GM19452 (cell line): ENCODE results near the gene P2RY6.
"Not testable (repeated sequence)": the region's sequence is repeated elsewhere in the genome, so short reads cannot be mapped to it uniquely, and the experiment has no call there.

Source experiments
- ATAC-seq: cut with Tn5 transposase; IDR thresholded peaks from one replicate; pipeline ENCODE4 v1.9.1; 2021; ENCODE audit not compliant: unreplicated experiment

The P2RY6 gene, protein sequence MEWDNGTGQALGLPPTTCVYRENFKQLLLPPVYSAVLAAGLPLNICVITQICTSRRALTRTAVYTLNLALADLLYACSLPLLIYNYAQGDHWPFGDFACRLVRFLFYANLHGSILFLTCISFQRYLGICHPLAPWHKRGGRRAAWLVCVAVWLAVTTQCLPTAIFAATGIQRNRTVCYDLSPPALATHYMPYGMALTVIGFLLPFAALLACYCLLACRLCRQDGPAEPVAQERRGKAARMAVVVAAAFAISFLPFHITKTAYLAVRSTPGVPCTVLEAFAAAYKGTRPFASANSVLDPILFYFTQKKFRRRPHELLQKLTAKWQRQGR

DNA sequence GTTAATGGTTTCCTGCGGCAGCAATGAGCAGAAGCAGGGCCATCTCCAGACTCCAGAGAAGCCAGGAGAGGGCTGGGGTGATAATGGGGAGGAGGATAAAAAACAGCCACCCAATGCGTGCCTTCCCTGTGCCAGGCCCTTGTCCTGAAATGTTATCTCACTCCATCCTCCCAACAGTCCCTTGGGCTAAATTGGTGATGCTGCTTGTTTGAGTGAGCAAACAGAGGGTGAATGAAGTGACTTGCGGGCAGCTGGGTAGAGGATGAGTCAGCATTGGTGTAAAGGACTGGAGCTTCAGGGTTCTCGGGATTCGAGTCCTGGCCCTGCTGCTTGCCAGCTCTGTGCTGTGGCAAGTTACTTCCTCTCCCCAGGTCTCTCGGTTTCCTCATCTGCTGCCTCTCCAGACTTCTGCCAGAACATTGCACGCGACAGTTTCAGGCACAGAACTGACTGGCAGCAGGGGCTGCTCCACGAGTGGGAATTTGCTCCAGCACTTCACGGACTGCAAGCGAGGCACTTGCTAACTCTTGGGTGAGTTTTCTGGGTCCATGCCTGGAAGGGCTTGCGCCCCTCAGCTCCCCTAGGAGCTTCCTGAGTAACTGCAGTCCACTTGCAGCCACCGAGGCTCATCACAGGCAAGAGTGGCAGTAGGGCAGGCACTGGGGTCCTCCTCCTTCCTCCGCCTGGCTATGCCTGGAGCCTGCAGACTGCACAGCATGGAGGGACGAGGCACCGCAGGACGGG is at the start of gene P2RY6:
TSS of gene P2RY6 (plus strand) at position 403 of the 744 bp plus-strand sequence. CDS start 24,181 bp downstream, outside the sequence.
- ATAC-seq, result no peak

DNA sequence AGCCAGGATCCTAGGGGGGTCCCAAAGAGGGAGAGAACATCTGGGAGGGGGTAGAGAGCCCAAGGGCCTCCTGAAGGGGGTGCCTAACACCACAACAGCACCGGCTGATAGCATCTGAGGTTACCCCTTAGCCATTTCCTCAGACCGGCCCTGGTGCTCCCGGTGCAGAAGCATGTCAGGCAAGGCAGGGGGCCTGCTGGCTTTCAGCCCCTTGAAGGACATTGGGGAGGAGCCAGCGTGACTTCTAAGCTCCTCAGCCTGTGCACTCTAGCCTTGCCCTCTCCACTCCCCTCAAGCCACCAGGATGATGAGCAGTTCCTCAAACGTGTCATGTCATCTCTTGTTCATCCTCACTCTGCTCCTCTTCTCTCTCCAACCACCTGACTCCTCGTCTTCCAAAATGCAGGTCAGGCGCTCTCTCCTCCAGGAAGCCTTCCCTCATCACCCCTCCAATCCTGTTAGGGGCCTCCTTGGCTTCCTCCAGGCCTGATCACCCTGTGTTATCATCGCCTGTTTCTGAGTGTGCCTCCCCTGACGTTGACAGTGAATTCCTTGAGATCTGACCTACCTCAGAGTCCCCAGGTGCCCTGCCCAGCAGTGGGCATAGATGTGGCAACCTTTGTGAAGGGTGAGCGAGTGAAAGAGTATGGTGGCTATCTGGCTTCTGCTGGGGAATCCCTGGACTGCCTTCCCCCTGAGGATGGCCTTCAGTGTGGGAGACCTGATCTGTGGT is 48.0 kb upstream of the P2RY6 start:
- ATAC-seq, result no peak

DNA sequence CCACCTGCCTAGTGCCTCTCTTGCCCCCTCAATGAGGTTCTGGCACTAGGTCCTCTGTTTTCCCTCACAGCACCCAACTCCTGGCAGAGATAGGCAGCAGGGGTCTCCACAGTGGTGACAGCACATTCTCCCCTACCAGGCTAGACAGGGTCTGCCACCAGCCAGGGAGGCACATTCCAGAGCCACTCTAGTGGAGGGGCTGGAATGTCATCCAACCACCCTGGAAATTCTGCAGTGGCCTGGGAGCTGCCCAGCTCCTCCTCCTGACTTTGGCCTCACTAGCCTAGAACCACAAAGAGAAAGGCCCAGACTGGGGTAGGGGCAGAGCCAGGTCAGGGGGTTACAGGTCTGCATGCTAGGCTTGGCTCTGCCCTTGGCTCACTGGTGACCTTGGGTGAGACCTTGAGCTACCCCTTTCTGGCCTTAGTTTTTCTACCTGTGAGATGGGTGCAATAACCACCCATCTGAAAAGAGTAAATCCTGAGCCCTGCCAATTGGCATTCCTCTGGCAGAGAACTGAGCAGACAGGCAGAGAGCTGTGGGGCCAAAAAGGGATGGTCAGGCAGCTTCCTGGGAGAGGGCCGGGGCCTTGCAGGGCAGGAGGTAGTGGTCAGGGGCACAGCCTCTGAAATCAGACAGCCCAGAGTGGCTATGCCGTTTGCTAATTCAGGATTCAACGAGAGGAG is 47.0 kb upstream of the P2RY6 start:
- ATAC-seq, result no peak

DNA sequence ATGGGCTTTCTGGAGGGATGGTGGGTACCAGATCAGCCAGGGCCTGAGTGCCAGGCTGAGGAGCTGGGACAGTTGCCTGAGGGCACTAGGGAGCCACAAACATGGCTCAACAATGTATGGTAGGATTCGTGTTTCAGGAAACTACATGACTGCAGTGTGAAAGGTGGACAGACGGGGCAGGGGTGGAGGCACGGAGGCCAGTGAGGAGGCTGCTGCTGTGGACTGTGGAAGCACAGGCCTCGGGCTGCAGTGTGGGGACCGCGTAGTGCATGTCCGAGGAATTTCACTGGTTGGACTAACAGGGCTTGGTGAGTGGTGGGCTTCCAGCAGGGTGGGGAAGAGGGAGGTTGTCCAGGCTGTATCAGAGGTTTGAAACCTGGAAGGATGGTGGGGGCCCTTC is 46.3 kb upstream of the P2RY6 start:
- no peak for ATAC-seq

DNA sequence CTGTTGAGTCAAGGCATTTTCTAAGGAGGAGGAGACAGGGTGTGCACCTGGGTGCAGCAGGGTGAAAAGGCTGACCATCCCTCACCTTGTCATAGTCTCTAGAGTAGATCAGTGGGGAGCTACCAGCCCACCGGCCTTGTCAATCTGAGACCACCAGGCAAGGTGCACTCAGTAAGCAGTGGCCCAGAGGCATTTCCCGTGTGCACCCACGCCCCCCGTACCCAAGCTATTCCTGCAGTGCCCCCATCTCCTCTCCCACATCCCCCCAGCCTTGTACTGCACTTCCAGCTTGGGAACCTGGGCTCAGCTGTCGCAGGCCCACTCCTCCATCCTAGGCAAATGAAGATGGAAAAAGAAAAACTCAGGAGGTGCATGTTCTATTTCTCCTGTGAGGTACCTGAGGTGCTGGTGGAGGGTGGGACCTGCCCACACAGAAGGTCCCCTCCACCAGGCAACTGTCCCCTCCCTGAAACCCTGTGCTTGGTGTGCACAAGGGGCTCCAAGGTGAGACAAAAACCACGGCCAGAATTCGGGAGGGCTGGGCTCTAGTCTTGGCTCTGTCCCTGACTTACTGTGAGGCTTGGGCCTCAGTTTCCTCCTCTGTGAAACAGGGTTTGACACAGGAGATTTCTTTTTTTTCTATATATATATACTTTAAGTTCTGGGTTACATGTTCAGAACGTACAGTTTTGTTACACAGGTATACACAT is 45.7 kb upstream of the P2RY6 start:
- ATAC-seq, result no peak

DNA sequence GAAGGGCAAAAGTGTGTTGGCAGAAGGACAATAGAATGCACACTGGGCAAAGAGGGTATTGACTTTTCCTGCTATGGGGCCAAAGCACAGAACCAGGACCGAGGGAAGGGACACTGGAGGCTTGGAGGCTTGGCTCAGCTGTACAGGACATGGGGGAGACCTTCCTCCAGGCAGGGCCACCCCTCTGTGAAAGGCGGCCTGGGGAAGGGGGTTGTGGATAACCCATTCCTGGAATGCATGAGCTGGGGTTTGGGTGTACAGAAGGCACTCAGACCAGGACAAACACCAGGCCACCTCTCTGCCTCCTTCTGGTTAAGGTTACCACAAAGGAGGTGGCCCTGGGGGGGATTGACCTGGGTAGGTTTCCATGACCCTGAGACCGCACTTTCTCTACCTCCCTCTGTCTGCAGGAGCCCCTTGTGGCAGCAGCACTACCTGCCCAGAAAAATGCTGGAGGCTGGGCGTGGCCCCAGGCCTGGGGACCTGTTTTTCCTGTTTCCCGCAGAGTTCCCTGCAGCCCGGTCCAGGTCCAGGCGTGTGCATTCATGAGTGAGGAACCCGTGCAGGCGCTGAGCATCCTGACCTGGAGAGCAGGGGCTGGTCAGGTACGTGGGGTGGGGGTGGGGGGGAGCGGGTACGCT is 44.4 kb upstream of the P2RY6 start:
- ATAC-seq, result no peak

DNA sequence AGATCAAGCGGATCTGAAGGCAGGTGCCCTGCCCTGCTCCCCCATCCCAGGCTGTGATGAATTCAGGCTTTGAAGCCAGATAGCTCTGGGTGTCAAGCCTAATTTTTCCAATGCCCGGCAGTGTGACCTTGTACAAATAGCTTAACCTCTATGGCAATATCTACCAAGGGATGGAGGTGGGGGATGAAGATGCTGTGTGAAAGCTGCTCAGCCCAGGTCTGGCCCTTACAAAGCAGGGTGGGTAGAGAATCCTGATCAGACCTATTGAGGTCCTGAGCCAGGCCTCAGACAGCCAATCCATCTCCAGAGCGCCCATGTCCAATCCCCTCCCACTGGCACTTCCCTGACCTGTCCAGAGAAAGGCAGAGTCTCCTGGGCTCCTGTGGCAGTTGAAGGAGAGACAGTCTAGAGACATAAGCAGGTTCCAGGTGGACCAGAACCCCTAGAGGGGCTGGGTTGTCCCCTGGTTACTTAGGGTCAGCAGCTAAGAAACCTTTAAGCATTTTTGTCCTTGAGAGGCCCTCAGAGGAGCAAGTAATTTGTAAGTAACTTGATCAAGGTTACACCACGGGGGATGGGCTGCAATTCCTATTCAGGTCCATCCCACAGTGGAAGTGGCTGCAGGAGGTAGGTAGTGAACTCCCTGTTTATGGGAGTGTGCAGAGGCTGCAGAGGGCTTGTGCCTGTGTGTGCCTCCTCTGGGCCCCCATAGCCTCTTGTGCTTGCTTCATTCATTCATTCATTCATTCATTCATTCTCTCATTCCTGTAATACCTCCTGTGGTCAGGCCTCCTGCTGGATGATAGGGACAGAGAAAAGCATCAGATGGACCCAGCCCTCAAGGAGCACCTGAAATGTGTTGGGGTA is 43.6 kb upstream of the P2RY6 start:
- no peak for ATAC-seq

DNA sequence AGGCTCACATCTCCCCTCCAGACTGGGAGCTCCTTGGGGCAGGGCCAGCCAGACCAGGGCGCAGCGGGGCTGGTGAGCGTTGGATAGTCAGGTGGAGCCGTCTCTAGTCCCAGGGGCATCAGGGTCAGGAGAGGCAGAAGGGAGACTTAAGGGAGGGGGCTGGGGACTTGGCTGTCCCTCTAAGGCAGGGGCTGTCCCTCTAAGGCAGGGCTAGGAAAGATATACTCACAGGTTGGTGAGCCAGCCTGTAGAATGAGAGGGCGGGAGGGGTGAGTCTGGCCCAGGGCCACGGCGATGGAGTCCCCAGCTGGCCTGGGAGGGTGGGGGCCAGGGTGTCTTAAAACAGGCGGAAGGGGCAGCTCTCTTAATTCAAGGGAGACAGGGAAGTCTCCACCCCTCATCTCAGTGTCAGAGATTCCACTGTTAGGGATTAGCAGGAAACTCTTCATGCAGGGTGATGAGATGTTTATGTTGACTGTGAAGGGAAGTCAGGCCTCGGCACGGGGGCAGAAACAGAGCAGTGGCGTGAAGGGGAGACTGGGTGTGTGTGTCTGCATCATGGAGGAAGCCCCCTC is 42.7 kb upstream of the P2RY6 start:
- ATAC-seq, result no peak

DNA sequence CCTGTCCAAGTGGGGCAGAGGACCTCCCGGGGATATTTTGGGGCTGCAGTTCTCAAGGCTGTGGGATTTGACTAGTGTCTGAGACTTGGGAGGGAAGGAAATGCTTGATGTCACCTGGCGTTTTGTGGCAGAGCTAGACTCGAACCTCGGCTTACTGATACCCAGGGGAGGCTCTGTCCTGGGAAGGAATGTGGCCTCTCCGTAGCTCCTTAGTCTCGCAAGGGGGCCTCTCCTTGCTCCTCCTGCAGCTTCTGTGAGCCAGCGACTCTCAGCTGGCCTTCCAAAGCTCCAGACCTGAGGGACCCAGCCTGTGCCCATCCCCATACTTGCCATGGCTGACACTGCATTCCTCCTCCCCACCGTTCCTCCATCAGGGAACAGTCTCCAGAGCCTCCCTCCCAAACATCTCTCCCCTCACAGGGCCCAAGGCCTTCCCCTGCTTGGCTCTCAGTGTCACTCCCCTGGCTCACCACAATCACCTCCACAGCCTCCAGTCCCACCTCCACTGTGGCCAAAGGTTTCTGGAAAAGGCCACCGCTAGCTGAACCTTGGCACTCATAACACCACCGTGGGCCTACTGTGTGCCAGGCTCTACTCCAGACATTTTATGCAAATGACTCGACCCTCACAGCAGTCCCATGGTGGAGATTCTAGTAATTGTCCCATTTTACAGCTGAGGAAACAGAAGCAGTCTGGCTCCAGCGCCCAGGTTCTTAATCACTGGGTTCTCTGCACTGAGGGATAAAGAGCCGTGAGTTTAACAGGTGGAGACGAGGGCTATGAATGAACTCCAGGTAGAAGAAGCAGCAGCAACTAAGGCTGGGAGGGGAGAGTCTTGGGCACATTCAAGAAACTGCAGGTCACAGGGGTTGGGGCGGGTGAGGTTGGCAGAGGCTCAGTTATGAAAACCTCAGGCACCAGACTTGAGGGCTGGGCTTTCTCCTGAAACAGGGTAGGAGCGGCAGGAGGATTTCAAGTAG is 42.0 kb upstream of the P2RY6 start:
- ATAC-seq, result no peak

DNA sequence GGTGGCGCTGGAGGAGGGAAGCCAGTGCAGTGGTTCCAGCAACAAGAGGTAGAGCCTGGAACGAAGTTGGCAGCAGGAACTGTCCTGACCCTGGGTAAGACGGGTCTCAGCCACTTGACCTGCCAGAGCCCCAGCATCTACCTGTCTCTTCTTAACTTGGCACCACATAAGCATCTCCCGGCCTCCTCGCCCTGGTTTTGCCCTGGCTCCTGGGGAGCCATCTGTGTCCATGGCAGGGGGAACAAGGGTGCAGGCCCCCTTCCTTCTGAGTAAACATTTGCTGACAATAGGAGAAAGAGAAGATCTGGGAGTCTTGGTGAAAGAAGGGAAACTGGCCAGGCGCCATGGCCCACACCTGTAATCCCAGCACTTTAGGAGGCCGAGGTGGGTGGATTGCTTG is 41.2 kb upstream of the P2RY6 start:
- no peak for ATAC-seq

DNA sequence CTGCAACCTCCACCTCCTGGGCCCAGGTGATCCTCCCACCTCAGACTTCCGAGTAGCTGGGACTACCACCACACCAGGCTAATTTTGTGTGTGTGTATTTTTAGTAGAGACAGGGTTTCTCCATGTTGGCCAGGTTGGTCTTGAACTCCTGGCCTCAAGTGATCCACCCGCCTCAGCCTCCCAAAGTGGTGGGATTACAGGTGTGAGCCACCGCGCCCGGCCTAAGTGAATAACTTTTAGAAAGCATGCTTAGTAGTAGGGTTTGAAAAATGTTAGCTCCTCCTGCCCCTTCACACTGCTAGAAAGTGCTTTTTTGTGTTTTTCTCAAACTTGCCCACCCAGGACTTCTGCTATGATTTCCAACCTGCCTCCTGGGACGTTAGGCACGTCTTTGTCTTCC is 39.7 kb upstream of the P2RY6 start:
- not testable (repeated sequence) for ATAC-seq

DNA sequence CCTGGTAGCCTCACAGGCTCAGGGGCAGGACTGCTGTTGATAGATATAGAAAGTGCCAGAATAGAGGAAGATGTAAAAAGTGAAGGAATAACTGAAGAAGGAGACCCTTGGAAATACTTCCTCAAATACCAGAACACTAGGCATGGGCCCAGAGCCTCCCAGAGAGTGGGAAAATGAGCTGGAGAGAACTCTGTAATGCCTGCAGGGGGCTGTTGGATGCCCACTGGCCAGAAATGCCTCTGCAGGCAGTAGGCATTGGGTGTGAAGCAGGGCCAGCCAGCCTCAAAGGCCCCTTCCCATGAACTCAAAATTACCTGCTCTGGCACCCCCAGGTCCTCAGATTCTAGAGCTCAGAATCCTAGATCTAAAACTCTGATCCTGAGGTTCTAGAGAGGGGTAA is 38.9 kb upstream of the P2RY6 start:
- ATAC-seq, result no peak

DNA sequence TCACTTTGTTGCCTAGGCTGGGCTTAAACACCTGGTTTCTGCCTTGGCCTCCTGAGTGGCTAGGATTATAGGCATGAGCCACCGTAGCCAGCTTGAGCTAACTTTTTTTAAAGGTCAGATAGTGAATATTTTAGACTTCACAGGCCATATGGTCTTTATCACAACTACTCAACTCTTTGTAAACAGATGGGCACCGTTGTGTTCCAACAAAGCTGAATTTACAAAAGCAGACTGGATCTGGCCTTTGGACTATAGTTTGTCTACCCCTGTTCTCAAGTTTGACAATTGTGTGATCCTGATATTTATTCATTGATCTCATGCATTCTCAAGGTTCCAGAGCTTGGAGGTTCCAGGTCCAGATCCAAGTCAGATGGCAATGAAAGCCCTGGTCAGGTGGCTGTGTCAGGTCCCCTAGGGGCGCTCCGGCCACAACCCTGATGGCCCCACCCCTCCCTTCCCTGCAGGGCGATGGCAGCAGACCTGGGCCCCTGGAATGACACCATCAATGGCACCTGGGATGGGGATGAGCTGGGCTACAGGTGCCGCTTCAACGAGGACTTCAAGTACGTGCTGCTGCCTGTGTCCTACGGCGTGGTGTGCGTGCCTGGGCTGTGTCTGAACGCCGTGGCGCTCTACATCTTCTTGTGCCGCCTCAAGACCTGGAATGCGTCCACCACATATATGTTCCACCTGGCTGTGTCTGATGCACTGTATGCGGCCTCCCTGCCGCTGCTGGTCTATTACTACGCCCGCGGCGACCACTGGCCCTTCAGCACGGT is 38.3 kb upstream of the P2RY6 start:
- ATAC-seq, result no peak

DNA sequence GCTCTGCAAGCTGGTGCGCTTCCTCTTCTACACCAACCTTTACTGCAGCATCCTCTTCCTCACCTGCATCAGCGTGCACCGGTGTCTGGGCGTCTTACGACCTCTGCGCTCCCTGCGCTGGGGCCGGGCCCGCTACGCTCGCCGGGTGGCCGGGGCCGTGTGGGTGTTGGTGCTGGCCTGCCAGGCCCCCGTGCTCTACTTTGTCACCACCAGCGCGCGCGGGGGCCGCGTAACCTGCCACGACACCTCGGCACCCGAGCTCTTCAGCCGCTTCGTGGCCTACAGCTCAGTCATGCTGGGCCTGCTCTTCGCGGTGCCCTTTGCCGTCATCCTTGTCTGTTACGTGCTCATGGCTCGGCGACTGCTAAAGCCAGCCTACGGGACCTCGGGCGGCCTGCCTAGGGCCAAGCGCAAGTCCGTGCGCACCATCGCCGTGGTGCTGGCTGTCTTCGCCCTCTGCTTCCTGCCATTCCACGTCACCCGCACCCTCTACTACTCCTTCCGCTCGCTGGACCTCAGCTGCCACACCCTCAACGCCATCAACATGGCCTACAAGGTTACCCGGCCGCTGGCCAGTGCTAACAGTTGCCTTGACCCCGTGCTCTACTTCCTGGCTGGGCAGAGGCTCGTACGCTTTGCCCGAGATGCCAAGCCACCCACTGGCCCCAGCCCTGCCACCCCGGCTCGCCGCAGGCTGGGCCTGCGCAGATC is 37.5 kb upstream of the P2RY6 start:
- ATAC-seq, result no peak

DNA sequence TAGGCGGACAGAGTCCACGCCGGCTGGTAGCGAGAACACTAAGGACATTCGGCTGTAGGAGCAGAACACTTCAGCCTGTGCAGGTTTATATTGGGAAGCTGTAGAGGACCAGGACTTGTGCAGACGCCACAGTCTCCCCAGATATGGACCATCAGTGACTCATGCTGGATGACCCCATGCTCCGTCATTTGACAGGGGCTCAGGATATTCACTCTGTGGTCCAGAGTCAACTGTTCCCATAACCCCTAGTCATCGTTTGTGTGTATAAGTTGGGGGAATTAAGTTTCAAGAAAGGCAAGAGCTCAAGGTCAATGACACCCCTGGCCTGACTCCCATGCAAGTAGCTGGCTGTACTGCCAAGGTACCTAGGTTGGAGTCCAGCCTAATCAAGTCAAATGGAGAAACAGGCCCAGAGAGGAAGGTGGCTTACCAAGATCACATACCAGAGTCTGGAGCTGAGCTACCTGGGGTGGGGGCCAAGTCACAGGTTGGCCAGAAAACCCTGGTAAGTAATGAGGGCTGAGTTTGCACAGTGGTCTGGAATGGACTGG is 36.8 kb upstream of the P2RY6 start:
- no peak for ATAC-seq

DNA sequence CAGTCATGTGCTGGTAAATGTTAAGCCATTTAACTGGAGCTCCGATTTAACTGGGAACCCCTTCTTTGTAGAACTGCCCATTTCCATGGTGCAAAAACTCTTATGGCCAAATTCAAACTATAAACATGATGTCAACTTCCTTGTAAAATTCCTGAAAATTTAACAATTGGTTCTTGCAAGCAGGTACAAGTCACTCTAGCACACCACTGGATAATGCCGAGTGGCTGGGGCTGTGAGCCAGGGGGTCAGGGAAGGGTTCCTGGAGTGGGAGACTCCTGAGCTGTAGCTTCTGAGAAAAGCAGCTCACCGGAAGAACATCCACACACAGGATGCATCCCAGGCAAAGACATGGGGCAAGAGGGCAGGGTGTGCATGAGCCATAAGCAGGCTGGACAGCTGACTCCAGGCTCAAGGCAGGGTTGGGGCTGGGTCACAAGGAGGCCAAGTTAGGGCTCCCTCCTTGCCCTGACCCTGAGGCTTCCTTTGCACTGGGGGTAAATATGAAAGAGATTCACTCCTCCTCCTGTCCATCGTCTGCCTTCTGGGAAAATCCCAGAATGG is 35.9 kb upstream of the P2RY6 start:
- no peak for ATAC-seq
